NK-92 treated with Interleukin-12 subunit alpha and Interleukin-12 subunit beta, amount 100 ng/mL, for 24 hours (cell line): Measurements from ENCODE around the gene PXDC1.

Experiments used
- DNase-seq: peaks from one replicate; lab custom pipeline; 2025; lab: John Stamatoyannopoulos, UW

PXDC1 gene

GRCh38 chr6:3751077-3751729, at the start of gene PXDC1:
PXDC1 (minus strand) TSS chr6:3751713; CDS start chr6:3751531, 182 bp downstream.
- DNase-seq: no peak

- DNase-seq: no peak
Observed at GRCh38 chr6:3800850-3801591, 49.5 kb upstream of the PXDC1 start.

- no peak for DNase-seq
Observed at GRCh38 chr6:3799719-3800118, 48.2 kb upstream of the PXDC1 start.

GRCh38 chr6:3798055-3798919, 46.8 kb upstream of the PXDC1 start:
- no peak for DNase-seq

GRCh38 chr6:3797231-3798054, 45.9 kb upstream of the PXDC1 start:
- DNase-seq: no peak

- no peak for DNase-seq
Observed at GRCh38 chr6:3796719-3797041, 45.2 kb upstream of the PXDC1 start.

- DNase-seq: no peak
Observed at GRCh38 chr6:3795836-3796718, 44.6 kb upstream of the PXDC1 start.

- no peak for DNase-seq
Observed at GRCh38 chr6:3794092-3794491, 42.6 kb upstream of the PXDC1 start.

- DNase-seq: no peak
Observed at GRCh38 chr6:3793545-3793944, 42.0 kb upstream of the PXDC1 start.

- DNase-seq: no peak
Observed at GRCh38 chr6:3791526-3792203, 40.2 kb upstream of the PXDC1 start.

GRCh38 chr6:3789896-3790558, 38.5 kb upstream of the PXDC1 start:
- DNase-seq: no peak

- DNase-seq: no peak
Observed at GRCh38 chr6:3789018-3789895, 37.7 kb upstream of the PXDC1 start.

- DNase-seq: no peak
Observed at GRCh38 chr6:3788408-3789017, 37.0 kb upstream of the PXDC1 start.

GRCh38 chr6:3786141-3786540, 34.6 kb upstream of the PXDC1 start:
- DNase-seq: no peak

- DNase-seq: no peak
Observed at GRCh38 chr6:3785745-3786098, 34.2 kb upstream of the PXDC1 start.

GRCh38 chr6:3784885-3785744, 33.6 kb upstream of the PXDC1 start:
- no peak for DNase-seq

GRCh38 chr6:3784423-3784822, 32.9 kb upstream of the PXDC1 start:
- no peak for DNase-seq
